Lung microvascular endothelial cell (primary cell): Measurements from ENCODE around the gene SMIM33. TPM values are rescaled to one million over a fixed set of nuclear protein-coding genes. Genes with fewer than 3 reads are reported as not detected.
A peak's percentile ranks its signal among the peaks of the same experiment; 100 is the strongest.
"Not testable (repeated sequence)": the region's sequence is repeated elsewhere in the genome, so short reads cannot be mapped to it uniquely, and the experiment has no call there.

Experiments used
- DNase-seq, 2 donors: peaks; one replicate each; pipeline versions ENCODE4 v3.0.0 to v3.0.0-alpha.2; 2010; ENCODE audit warnings: low read depth in 2 of 2
- total RNA-seq: library from RNA; depleted of rRNA; stranded (reverse); fragments of >200 nt; gene quantifications from 2 replicates; pipeline ENCODE4 v1.2.1, GENCODE V29; 2014

SMIM33 gene
- under 0.01 TPM in 1 of 2 replicates, not detected in the other for total RNA-seq

DNA sequence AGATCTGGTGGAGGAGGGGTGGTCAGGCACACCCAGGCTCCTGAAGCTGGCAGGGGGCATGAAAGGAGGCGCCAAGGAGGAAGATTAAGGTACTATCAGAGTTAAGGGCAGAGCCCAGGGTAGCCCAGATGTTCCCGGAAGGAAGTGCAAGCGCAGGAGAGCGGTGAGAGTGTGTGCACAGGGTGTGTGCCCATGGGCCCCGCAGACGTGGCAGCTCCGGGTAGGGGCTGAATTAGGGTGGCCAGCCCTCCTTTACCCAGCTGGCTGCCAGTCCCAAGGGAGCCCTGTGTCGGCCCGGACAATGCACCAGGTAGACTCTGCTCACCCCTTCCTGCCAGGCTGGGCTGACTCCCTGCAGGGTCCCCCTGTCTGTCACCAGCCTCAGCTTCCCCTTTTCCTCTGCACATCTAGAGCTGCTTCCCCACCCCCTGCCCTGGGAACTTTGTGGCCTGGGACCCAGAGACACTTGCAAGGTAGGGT, at the start of gene SMIM33:
TSS of gene SMIM33 (plus strand) at position 184 of the 480 bp plus-strand sequence. CDS start at position 302, 118 bp downstream.
- no peak for DNase-seq

DNA sequence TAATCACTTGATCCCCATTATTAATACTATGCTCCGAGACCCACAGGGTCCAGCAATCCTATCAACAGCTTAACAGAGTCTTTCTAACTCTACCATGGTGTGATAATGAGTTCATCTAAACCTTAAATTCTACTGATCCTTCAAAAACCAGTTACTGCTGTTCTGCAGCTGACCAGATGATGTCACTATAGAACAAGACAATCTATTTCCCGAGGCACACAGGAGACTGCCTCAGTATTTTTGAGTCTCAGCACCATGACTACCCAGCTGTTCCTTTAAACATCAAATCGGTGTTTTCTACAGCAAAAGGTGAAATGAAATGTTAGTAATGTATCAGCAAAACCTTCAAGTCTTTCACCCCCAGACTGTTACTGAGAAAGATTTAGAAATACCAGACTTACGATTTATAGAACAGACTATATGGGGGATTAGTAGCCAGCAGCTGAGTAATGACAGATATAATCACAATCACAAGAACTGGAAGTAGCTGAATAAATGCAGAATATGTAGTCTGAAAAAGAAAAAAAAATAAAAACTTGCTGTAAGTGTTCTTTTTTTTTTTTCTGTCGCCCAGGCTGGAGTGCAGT, 48.4 kb upstream of the SMIM33 start:
- peak; percentile 79 to 82 for DNase-seq

DNA sequence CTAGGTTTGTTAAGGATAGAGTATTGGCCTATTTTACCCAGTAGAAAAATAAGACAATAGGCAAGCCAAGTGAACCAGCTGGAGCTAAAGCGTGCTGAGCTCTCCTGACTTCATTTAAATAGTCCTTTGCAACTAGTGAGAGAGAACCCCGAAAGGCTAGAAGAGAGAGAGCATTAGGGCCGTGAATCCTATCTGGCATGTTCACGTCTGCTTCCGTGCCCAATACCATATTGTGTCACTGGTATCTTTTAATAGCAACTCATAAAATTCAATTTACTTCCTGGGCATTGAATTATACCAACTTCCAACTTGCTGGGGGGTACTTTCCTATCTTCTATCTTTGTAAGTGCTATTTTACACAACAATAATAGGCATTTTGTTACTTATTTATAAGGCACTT, 45.3 kb upstream of the SMIM33 start:
- no peak for DNase-seq

DNA sequence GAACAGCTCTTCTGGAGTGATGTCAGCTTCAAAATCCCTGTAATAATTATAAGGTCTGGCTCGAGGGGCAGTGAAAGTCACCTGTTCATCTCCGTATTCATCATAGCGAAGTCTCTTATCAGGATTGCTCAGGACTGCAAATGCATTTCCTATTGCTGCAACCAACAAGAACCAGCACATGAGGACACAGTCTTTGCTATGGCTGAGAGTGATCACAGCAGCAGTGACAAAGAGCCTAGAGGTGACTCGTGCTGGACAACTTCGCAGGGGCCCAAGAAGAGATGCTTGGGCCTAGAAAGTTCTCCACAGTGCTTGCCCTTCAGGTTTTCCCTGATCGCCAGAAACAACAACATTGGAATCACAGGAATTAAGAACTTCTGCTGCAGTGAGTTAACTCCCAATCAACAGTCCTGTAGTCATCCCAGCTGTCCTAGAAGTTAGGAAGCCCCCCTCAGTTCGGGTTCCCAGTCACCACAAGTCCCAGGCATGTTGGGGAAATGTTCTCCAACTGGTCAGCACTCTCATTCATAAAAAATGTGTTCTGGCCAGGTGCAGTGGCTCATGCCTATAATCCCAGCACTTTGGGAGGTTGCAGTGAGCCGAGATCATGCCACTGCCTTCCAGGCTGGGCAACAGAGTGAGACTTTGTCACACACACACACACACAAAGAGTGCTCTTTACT, 44.5 kb upstream of the SMIM33 start:
- DNase-seq: no peak

DNA sequence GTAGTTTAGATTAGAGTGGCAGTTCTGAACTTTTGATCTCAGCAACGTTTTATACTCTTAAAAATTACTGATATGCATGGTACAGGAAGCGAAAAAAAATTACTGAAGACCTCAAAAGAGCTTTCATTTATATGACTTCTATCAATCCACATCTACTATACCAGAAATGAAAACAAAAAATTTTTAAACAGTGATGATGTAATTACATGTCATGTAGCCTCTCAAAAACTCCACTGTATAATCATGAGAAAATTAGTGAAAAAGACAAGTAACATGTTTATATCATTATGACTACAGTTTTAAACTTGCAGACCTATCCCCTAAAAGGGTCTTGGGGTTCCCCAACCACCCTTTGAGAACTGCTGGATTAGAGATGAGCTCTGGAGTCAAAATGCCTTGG, 40.8 kb upstream of the SMIM33 start:
- no peak for DNase-seq

DNA sequence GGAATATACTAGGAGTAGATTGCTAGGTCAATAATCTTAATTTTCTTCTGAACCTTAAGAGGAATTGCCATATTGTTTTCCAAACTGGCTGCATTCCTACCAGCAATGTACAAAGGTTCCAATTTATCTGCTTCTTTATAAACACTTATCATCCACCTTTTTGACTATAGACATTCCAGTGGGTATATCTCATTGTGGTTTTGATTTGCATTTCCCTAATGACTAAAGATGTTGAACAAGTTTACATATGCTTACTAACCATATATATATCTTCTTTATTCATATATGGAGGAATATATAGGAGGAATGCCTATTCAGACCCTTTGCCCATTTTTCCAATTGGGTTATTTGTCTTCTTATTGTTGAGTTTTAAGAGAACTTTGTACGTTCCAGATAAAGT, 39.1 kb upstream of the SMIM33 start:
- no peak for DNase-seq

DNA sequence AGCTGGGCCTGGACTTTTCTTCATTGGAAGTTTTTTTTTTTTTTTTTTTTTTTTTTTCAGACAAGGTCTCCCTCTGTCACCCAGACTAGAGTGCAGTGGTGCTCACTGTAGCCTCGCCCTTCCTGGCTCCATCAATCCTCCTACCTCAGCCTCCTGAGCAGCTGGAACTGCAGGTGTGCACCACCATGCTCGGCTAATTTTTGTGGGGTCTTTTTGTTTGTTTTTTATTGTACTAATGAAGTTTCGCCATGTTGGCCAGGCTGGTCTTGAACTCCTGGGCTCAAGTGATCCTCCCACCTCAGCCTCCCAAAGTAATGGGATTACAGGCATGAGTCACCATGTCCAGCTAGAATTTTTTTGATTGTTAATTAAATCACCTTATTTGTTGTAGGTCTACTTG, 35.1 kb upstream of the SMIM33 start:
- DNase-seq: no peak

DNA sequence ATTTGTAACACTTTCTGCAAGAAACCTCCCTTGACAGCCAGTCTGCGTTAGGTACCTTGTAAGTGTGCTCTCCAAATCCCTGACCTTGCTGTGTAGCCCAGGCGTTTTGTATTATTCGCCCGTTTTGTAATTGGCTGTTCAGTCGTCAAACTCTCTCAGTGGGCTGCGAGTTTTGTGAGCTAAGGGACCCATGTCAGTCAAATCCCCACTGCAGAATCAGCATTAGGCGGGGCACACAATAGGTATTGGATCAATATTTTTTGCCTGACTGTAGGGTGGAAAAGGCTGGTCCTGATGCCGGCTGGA, 32.1 kb upstream of the SMIM33 start:
- no peak for DNase-seq

DNA sequence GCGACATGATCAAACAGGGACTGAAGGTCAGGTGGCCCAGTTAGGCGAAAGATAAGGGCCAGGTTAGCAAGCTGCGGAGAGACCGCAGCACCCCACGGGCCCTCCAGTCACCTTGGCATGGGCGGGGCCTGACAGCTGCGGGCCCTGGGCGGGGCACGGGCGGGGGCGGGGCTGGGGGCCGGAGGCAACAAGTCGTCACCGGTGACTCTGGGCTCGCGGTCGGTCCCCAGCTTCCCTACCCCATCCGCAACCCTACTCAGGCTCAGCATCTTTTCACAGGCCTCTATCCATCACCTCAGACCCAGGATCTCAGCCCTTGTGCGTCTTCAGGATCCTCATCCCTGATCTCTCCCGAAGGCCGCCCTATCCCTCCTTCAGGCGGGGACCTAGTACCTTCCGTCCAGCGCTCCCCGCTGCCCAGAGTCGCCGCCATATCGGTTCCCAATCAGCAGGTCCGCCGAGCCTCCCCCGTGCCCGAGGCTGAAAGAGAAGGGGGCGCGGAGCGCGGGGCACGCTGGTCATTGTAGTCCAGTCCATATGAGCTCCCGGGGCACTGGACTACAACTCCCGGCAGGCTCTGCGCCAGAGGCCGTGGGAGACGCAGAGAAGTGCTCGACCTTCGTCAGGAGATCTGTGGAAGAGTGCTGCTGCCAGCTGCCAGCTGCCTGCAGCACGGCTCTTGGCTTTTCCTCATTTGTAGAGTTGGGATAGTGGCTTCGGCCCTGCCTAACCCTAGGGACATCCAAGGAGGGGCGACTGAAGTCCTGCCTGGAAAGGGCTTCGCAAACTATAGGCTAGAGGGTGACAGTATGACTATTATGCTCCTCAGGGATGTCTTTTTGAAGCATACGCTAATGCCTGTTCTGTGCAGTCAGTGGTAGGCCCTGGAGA, 31.5 kb upstream of the SMIM33 start, which contains the start of gene DNAJC18:
TSS of gene DNAJC18 (minus strand) at position 513 of the 891 bp plus-strand sequence. CDS start at position 433, 80 bp downstream.
- DNase-seq: peak; percentile 86 to 91

DNA sequence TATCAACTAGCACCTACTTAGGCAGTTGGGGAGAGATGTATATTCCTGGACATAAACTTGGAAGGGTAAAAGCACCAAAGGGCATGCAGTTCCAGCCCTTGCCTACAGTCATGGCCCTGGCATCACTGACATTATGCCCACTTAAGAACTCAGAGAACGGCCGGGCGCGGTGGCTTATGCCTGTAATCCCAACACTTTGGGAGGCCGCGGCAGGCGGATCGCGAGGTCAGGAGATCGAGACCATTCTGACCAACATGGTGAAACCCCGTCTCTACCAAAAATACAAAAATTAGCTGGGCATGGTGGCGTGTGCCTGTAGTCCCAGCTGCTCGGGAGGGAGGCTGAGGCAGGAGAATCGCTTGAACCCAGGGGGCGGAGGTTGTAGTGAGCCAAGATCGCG, 30.4 kb upstream of the SMIM33 start:
- DNase-seq: not testable (repeated sequence)

DNA sequence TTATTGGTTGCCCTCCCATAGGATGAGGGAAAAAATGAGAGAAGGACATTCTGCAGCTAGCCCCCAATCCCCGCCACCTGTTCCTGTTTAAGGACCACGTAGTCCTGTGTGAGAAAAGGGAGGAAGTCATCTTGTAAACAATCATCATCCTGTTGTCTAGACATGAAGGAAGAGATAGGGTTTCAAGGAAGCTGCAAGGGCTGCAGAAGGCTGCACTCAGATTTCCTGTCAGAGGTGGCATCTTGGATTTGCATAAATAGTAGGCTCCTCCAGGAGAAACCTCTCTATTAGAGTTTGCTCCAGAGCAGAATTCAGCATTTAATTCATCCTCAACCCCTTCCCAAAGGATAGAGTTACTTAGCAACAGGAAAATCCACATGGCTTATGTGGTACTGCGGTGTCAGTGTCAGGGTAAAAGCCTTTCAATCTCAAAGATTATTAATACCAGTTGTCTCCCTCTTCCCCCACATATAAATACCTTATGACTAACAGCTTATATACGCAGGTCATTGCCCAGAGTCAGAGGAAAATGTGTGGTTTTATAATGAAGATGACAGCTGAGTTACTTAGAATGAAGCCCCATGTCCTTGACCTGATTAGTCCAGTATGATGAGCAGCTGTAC, 26.9 kb upstream of the SMIM33 start:
- peak in 1 of 2 donors; percentile 85 for DNase-seq

DNA sequence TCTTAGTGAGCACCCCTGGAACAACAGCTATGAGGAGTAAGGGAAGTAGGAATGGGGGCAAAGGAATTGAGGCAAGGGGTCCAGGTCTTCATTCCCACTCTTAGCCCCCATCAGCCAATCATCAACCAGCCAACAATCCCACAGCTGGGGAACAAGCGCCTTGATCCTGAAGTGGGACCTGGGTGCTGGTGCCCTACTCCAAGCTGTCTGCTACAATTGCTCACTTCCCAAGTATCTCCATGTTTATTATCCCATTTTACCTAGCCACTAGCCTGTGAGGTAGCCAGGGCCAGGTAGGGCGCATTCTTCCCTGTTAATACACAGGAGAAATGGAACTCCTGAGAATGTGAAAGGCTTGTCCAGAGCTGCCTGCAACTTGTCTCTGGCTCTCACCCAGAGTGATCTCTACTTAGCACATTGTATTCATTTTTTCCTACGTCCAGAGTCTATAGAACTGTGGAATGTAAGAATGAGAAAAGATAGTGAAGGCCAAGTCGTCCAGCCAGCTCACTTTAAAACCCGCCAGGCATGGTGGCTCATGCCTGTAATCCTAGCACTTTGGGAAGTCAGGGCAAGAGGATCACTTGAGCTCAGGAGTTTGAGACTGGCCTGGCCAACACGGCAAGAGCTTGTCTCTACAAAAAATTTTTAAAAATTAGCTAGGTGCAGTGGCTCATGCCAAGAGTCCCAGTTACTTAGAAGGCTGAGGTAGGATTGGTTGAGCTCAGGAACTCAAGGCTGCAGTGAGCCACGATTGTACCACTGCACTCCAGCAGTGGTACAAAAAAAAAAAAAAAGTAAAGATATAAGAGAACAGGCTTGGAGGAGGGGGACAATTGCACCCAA, 25.3 kb upstream of the SMIM33 start:
- DNase-seq: no peak

DNA sequence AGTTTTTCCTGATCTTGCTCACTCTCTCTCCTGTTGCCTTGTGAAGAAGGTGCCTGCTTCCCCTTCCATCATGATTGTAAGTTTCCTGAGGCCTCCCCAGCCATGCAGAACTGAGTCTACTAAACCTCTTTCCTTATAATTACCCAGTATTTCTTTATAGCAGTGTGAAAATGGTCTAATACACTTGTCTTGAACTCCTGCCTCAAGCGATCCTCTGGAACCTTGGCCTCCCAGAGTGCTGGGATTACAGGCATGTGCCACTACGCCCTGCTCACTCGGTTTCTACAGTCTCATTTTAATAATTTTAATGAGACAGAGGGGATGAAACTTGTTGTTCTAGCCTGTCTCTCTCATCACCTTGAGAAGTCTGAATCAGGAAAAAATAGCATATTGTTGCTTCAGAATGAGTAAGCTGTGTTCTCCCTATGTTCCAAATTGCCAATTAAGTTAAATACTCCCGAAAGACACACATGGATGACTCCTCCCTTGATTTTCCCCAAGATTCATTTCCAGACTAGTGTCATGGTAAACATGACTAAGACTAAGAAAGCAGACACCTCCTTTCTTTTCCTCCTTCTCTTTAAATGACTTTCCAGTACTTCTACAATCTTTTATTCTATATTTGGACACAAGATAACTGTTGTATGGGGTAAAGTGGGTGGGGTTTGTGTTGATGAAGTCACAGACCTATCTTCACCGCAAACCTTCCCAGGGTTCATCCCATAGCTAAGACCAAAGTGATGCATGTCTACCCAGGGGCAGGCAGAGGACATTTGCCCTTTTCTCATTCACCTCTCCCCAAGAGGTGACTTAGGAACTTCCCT, 23.6 kb upstream of the SMIM33 start:
- DNase-seq: no peak

DNA sequence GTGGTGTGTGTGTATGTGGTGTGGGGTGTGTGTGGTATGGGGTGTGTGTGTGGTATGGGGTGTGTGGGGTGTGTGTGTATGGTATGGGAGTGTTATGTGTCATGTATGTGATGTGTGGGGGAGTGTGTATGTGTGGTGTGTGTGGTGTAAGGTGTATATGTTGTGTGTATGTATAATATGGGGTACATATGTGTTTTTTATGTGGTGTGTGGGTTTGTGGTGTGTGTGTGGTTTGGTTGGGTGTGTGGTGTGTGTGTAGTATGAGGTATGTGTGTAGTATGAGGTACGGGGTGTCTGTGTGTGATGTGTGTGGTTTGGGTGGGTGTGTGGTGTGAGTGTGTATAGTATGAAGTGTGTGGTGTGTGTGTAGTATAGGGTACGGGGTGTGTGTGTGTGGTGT, 19.6 kb upstream of the SMIM33 start:
- DNase-seq: no peak

DNA sequence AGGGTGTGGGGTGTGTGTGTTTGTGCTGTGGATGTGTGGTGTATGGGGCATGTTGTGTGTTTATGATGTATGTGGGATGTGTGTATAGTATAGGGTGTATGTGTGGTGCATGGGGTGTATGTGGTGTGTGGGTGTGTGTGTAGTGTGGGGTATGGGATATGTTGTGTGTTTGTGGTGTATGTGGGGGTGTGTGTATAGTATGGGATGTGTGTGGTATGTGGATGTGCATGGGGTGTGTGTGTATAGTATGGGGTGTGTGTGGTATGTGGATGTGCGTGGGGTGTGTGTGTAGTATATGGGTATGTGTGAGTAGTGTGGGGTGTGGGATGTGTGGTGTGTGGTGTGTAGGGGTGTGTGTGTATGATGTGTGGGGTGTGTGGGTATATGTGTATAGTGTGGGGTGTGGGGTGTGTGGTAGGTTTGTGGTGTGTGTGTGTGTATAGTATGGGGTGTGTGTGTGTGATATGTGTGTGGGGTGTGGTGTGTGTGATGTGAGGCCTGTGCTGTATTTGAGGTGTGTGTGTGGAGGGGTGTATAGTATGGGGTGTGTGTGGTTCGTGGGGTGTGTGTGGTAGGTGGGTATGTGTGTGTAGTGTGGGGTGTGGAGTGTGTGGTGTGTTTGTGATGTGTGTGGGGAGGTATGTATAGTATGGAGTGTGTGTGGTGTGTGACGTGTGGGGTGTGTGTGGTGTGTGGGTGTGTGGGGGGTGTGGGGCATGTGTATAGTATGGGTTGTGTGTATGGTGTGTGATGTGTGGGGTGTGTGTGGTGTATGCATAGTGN, 18.7 kb upstream of the SMIM33 start:
- no peak for DNase-seq

DNA sequence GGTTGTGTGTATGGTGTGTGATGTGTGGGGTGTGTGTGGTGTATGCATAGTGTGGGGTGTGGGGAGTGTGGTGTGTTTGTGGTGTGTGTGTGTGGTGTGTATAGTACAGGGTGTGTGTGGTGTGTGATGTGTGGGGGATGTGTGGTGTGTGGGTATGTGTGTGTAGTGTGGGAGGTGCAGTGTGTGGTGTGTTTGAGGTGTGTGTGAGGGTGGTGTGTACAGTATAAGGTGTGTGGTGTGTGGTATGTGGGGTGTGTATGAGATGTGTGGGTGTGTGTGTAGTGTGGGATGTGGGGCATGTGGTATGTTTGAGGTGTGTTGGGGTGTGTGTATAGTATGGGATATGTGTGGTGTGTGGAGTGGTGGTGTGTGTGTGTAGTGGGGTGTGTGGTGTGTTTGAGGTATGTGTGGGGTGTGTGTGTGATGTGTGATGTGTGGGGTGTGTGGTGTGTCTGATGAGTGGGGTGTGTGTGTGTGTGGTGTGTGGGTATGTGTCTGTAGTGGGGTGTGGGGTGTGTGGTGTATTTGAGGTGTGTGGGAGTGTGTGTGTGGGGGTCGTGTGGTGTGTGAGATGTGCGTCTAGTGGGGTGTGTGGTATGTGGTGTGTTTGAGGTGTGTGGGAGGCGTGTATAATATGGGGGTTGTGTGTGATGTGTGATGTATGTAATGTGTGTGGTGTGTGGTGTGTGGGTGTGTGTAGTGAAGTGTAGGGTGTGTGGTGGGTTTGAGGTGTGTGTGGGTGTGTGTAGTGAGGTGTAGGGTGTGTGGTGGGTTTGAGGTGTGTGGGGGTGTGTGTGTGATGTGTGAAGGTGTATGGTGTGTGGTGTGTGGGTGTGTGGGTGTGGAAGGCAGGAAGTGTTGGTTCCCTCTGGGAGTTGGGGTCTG, 16.9 kb upstream of the SMIM33 start:
- no peak for DNase-seq

DNA sequence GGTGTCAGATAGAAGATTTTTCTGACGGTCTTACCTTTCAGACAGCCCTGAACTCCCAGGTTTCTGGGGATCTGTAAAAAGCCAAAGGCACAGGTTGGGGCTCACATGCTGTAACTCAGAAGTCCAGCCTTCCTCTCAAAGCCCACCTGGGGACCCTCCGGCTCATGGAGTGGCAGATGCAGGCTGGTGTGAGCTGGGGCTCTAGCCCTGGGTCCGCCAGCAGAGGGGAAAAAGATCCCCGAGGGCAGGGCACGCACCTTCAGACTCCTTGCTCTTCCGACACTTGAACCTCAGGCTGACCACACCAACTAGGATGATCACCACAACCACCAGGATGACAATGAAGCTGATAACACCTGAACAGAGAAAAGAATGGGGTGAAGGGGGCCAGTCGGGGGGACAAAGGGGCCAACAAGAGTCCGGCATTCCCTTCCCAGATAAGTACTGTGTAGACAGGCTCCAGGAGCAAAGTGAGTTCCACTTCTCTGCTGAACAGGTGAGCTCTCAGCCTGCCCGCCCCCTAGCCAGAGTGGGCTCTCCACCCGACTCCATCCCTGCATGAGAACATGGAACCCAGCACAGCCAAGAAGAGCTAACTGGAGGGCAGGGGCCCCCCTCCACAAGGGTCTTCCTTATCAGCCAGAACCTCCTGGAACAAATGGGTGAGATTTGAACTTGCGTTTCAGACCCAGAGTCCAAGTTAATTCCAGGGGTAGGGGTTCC, 16.1 kb upstream of the SMIM33 start:
- DNase-seq: no peak

DNA sequence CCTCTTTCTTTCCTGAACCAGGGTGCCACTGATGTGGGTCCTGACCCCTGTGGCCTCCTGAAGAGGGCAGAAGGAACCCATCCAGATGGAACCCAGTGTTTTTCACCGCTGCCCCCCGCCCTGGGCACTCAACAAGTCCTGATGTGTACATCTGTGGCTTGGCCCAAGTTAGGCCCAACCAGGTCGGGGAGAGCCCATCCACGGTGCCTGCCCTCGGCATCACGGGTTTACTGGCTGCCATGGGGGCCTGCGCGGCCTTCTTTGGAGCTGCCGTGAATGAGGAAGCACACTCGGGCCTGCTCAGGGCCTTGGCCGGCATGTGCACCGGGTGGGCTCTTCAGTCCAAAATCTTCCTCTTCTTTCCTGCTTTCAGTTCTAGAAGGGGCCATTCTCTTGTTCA, 14.0 kb upstream of the SMIM33 start:
- no peak for DNase-seq
